NCI-H1436 (cell line): ENCODE data around the gene ZNF3.
"Not testable (repeated sequence)": the region's sequence is repeated elsewhere in the genome, so short reads cannot be mapped to it uniquely, and the experiment has no call there.

Experiments used
- DNase-seq: peaks from one replicate; lab custom pipeline; 2025; lab: John Stamatoyannopoulos, UW

Gene ZNF3

GRCh38 chr7:100081535-100082102 is at the start of gene ZNF3:
Gene ZNF3 (minus strand): TSS chr7:100081723. CDS start chr7:100077357, 4,366 bp downstream.
- DNase-seq: peak; percentile 98

- DNase-seq: peak; percentile 76
These were observed 49.3 kb upstream of the ZNF3 start for GRCh38 chr7:100130608-100131453.

DNA sequence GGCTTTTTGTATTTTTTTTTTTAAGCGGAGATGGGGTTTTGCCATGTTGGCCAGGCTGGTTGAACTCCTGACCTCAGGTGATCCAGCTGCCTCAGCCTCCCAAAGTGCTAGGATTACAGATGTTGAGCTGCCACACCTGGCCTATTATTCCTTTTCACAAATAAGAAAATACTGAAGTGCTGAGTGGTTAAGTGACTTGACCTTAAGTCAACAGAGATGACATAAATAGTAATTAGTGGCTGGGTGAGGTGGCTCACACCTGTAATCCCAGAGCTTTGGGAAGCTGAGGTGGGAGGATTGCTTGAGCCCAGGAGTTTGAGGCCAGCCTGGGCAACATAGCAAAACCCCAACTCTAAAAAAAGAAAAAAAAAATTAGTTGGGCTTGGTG is 48.7 kb upstream of the ZNF3 start:
- DNase-seq: not testable (repeated sequence)

DNA sequence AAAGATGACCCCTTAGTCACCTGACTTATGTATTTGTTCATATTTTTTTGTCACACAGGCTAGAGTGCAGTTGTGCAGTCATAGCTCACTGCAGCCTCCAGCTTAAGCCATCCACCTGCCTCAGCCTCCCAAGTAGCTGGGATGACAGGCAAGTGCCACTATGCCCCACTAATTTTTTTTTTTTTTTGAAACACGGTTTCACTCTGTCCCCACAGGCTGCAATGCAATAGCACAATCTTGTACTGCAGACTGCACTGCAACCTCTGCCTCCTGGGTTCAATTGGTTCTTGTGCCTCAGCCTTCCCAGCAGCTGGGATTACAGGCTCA is 47.1 kb upstream of the ZNF3 start:
- DNase-seq: no peak

DNA sequence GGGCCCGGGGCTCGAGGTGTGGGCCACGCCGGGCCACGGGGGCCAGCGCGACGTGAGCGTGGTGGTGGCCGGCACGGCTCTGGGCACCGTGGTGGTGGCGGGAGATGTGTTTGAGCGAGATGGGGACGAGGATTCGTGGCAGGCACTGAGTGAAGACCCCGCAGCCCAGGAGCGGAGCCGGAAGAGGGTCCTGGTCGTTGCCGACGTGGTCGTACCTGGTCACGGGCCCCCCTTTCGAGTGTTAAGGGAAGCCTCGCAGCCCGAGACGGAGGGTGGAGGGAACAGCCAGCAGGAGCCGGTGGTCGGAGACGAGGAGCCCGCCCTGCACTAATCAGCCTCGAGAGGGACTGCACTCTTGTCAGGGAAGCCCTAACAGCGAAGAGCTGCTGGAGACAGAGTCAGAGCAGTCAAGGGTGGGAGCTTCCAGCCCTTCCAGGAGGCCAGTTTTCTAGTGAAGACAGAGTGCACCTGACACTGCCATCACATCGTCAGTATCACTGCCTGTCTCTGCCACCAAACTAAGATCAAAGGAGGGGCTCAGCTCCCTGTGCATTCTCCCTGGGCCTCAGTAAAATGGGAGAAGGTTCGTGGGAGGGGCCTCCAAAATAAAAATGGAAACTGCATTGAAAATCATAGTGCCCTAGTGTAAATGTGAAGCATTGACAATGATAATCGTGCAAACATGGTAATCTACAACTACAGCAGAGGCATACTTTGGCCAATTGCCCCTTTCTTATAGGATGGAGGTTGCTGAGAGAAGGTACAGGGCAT is 46.5 kb upstream of the ZNF3 start:
- no peak for DNase-seq

DNA sequence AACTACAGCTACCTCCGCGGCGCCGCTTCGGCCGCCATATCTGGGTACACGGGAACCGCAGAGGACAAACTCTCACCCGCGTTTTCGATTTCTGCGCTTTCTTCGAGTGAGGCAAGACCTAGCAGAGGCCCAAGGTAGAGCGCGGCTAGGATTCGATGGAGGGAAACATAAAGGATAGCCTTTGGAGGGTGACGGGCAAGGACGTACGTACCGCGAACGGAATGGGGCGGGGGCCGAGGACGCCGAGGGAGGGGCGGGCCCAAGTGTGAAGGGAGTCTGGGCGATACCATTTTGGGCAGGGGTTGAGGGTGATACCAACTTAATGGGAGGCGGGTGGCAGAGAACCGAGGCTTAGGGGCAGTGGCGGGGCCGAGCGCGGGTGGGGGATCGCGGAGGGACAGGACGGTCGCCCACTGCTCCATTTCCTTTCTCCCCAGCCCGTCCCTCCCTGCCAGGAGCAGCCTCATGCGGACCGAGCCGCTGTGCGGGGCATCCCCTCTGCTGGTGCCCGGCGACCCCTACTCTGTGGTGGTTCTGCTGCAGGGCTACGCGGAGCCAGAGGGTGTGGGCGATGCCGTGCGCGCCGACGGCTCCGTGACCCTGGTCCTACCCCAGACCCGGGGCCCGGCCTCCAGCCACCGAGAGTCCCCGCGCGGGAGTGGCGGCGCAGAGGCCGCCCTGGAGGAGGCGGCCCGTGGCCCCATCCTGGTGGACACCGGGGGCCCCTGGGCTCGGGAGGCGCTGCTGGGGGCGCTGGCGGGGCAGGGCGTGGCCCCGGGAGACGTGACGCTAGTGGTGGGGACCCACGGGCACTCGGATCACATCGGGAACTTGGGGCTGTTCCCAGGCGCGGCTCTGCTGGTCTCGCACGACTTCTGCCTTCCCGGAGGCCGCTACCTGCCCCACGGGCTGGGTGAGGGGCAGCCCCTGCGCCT is 45.7 kb upstream of the ZNF3 start, which contains the start of gene MBLAC1:
TSS of gene MBLAC1 (plus strand) at position 37 of the 935 bp plus-strand sequence. CDS start at position 466, 429 bp downstream.
- peak; percentile 94 for DNase-seq

DNA sequence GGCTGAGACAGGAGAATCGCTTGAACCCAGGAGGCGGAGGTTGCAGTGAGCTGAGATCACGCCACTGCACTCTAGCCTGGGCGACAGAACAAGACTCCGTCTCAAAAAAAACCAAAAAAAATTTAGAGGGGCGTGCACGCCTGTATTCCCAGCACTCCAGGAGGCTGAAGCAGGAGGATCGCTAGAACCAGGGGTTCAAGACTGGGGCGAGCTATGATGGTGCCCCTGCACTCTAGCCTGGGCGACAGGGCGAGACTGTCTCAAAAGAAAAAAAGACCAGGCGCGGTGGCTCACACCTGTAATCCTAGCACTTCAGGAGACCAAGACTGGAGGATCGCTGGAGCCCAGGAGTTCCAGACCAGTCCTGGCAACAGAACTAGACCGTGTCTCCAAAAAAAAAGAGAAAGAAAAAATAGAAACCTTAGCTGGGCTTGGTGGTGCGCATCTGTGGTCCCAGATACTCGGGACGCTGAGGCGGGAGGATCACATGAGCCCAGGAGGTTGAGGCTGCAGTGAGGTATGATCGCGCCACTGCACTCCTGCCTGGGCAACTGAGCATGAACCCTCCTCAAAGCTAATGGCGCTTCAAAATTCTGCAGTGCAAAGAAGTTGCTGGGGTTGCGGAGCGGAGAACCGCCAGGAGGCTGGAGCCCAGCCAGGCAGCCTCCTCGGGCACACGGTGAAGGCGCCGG is 44.9 kb upstream of the ZNF3 start:
- no peak for DNase-seq

DNA sequence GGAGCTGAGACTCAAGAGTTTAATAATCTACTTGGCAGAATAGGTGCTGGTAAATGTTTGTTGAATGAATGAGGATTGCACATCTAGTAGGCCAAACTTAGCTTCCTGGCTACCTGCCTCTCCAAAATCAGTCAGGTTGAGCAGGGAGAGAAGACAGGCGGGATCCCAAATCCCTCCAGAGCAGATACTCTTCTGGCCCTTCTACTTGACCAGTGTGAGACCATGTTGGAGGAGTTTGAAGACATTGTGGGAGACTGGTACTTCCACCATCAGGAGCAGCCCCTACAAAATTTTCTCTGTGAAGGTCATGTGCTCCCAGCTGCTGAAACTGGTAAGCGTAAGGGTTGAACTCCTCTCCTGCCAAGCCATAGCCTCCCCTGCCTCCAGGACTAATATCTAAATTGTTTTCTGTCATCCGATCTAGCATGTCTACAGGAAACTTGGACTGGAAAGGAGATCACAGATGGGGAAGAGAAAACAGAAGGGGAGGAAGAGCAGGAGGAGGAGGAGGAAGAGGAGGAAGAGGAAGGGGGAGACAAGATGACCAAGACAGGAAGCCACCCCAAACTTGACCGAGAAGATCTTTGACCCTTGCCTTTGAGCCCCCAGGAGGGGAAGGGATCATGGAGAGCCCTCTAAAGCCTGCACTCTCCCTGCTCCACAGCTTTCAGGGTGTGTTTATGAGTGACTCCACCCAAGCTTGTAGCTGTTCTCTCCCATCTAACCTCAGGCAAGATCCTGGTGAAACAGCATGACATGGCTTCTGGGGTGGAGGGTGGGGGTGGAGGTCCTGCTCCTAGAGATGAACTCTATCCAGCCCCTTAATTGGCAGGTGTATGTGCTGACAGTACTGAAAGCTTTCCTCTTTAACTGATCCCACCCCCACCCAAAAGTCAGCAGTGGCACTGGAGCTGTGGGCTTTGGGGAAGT is 43.0 kb upstream of the ZNF3 start:
- no peak for DNase-seq

- DNase-seq: no peak
These were observed 41.0 kb upstream of the ZNF3 start for GRCh38 chr7:100122568-100122967.

- peak; percentile 67 for DNase-seq
These were observed 40.5 kb upstream of the ZNF3 start for GRCh38 chr7:100122067-100122466.

GRCh38 chr7:100120733-100121036 is 39.2 kb upstream of the ZNF3 start:
- DNase-seq: no peak

DNA sequence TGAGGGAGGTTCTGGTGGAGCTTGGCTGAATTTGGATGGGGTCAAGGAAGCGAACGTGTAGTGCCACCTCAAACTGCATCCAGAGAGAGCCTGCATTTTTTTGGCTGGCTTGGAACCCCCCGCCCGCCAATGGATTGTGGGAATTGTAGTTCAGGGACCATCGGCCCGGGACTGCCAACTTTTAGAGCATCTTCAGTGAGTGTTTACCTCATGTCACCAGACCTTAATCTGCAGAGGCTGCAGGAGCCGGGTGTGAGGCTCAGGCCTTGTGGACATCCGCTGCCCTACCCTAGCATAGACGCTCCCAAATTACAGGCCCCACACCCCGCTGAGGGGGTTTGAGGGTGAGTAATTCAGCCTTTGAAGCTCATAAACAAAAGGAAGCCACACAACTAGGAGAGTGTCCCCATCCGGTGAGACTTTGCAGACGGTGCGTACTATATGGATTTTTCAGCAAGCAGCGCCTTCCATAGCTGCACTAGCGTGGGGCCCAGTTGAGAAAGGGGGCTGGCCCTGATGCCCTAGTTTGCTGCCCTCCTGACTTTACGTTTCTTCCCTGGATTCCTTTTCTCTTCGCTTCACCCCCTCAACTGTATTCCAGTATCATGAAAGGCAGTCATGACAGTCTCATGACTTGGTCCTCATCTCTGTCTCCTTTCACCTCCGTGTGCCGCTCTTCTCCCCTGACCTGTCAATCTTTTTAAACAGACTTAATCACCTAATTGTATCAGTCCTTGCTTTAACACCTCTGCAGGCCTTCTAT is 38.6 kb upstream of the ZNF3 start:
- DNase-seq: no peak

GRCh38 chr7:100119072-100119969 is 37.8 kb upstream of the ZNF3 start, which contains the start of the genes CNPY4 and TAF6:
Gene CNPY4 (plus strand): TSS chr7:100119634. CDS start chr7:100119745, 111 bp downstream.
Gene TAF6 (minus strand): TSS chr7:100119358. CDS start chr7:100114209, 5,149 bp downstream.
- peak; percentile 94 for DNase-seq

GRCh38 chr7:100118388-100119071 is 37.0 kb upstream of the ZNF3 start:
- no peak for DNase-seq

DNA sequence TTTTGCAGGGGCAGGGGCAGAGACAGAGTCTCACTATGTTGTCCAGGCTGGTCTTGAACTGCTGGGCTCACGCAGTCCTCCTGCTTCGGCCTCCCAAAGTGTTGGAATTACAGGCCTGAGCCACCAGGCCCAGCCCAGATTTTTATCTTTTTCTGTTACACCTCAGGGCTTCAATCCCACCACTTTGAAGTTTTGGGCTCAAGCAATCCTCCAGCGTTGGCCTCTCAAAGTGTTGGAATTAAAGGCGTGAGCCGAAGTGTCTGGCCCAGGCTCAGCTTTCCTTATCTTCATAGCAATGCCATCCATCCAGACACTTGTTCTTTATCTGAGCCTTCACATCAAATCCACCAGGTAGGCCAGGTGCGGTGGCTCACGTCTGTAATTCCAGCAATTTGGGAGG is 33.5 kb upstream of the ZNF3 start:
- DNase-seq: no peak

DNA sequence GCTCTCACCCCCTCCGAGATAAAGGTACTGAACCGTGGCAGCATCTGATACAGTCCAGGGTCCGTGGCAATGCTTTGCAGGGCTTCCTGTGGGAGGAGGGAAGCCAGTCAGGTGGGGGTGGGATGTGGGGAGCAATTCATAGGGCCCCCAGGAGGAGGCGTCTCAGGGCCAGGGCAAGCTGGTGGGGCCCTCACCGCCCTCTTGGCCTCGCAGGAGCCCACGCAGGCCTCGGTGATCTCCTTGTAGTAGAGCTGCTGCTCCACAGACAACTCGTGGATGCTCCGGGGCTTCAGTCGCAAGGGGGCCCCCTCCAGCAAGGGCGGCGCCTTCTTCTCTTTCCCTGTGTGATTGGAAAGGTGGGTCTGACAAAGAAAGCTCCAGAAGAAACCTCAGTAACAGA is 30.4 kb upstream of the ZNF3 start:
- no peak for DNase-seq

GRCh38 chr7:100111156-100111555 is 29.6 kb upstream of the ZNF3 start:
- DNase-seq: no peak
